Activated naive CD4-positive, alpha-beta T cell treated with anti-CD3 and anti-CD28 coated beads, Interleukin-2, amount 50 U/mL, for 24 hours (primary cell): ENCODE measurements around the gene ERN1.

Source experiments
- H3K27ac Mint-ChIP-seq: one replicate; pipeline ENCODE4 v1.8.0; 2021; ENCODE audit warnings: mild to moderate bottlenecking, mixed read lengths
- H3K27me3 Mint-ChIP-seq: one replicate; pipeline ENCODE4 v1.8.0; 2021; ENCODE audit warnings: mixed read lengths
- H3K36me3 Mint-ChIP-seq: one replicate; pipeline ENCODE4 v1.8.0; 2021; ENCODE audit warnings: mixed read lengths
- H3K4me1 Mint-ChIP-seq: one replicate; pipeline ENCODE4 v1.8.0; 2021; ENCODE audit warnings: mixed read lengths
- H3K4me3 Mint-ChIP-seq: one replicate; pipeline ENCODE4 v1.8.0; 2021; ENCODE audit warnings: mild to moderate bottlenecking, mixed read lengths
- H3K9me3 Mint-ChIP-seq: one replicate; pipeline ENCODE4 v1.8.0; 2021; ENCODE audit warnings: mixed read lengths

ERN1 gene

DNA sequence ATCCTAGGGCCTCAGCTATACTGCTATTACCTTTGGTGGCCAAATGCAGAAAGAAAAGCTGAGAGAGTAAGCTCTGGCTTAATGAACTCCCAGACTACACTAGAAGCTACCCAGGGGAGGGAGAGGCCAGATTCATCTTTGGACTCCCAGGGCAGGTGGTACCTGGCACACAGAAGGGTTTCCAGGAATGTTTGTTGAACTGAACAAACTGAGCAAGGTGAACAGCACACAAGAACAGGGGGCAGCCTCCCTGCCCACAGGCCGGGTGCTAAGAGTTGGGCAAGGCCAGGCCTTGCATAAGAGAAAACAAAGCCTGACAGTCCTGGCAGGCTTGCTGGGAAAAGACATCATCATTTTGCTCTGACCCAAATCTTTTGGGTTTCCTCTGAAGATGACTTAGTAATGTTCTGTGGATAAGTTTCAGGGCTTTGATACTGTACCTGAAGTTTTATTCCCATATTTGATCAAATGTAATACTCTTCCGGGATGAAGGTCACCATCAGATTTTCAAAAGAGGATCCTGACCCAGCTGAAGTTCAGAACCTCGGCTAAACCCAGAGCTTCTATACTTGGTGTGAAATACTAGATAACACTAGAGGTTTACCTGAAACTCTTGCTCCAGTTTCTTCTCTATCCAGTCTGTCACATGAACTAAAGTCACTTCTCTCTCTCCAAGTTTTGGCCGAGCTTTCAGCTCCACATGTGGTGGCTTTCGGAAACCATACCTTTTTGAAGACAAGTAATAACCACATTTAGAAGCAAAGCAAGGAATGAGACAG lies 20.5 kb upstream of the ERN1 start:
- Mint-ChIP-seq H3K9me3 (no peaks in the 10 kb centered on the region), H3K36me3 (peaks cover 14% of the 10 kb centered on the region), H3K4me3 (no peak overlapping the region), H3K27me3 (no peaks in the 10 kb centered on the region), H3K27ac (peak overlapping the region; percentile 26), H3K4me1 (peaks cover 18% of the 10 kb centered on the region)

DNA sequence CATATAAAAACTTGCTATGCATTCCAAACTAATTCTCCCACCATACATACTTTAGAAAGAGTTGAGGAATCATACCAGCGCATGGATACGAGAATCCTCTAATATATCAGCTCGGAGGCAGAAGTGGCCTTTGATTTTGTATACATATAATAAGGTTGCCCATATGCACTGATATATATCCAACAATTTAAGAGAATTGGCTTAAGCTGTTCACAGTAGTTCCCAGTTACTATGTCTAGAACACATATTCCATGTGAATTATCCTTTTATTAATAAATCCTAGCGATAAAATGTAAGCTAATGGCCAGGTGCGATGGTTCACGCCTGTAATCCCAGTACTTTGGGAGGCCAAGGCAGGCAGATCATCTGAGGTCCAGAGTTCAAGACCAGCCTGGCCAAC lies 19.3 kb upstream of the ERN1 start:
- H3K9me3 Mint-ChIP-seq = no peaks in the 10 kb centered on the region

DNA sequence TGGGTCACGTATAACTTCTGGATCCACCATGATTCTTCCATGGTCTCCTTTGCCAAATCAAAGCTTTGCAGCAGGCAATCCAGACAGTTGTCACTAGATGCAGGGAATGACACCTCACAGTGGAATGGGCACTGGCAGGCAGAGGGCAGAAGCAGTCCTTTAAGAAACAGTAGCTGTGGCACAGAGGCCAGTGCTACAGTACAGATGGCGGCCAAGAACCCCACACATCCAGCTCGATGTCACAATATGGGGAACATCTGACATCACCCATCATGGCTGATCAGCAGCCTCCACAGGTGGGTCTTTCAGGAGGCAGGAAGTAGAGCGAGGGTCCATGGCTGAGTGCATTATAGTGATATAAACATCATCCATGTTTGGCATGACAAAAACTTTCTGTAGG lies 18.8 kb upstream of the ERN1 start:
- Mint-ChIP-seq H3K4me3 (no peak overlapping the region), H3K36me3 (peaks cover 14% of the 10 kb centered on the region), H3K4me1 (peaks cover 22% of the 10 kb centered on the region), H3K9me3 (no peaks in the 10 kb centered on the region), H3K27me3 (no peaks in the 10 kb centered on the region), H3K27ac (peak overlapping the region; percentile 85)

More for the DNA sequence above, 19.3 kb upstream of the ERN1 start:
- H3K4me3 Mint-ChIP-seq = no peak overlapping the region
- no peak overlapping the region for H3K27ac Mint-ChIP-seq
- H3K4me1 Mint-ChIP-seq = peaks cover 22% of the 10 kb centered on the region
- no peaks in the 10 kb centered on the region for H3K27me3 Mint-ChIP-seq
- H3K36me3 Mint-ChIP-seq = peaks cover 14% of the 10 kb centered on the region

DNA sequence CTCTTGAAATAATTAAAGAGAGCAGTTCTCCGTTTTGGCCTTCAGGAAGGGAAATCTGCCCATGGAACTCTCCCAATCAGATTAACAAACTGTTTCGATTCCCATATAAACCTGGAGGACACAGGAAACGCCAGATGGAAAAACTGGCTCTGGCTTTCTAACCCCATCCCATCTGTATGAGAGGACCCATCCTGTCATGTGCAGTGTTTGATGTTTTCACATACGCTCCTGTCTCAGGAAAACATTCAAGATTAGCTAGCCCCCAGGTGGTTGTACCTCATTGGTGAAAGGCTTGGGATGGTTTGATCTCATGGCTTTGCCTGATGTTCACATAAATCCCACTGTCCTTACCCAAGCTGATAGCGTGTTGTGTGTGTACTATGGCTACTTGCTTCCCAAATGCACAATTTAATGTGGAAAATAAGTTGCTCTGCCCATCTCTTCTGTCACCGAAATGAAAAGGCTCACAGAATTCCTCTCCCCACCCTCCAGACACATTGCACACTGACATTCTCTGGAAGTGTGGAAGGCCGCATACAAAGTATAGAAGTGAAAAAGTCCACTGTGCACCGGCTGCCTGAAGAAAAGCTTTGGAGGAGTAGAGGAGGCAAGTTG lies 18.2 kb upstream of the ERN1 start:
- Mint-ChIP-seq H3K27ac (no peak overlapping the region), H3K4me3 (peak overlapping the region; percentile 63), H3K27me3 (no peaks in the 10 kb centered on the region), H3K9me3 (no peaks in the 10 kb centered on the region), H3K4me1 (peaks cover 22% of the 10 kb centered on the region), H3K36me3 (peaks cover 14% of the 10 kb centered on the region)

DNA sequence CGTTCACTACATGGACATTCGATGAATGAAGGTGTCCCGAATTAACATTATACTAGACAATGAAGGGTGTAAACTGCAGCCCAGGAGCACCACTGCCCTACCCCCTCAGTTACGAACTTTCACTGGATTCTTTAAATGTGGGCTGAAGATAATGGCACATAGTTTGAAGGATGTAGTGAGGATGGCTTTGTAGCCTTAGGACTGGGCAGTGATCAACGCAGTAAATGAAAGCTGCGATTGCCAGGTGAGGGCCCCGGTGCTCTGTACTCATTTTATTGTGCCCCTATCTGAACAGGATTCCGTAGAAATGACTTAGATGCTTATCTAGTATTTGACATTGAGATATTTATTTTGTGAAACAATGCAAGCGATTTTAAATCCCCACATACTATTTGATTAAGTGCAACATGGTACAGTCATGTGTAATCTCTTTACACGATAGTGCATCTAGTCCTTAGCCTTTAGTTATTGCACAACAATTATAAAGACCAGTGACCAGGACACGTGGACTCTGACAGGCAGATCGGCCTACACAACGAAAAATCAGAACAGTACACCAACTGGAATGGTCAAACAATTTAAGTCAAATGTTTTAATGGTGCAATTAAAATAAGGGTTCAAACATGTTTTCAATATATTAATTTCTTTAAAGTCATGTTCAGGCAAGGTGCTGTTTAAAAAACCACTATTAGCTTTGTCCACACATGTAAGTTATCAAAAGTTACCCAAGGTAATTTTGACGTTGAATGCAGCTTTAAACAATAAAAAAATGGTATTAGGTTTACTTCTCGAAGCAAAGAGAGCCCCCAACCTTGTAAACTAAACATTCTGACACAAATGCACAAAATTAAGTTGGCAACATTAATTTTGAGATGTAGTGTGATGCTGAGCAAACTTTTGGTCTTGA lies 17.4 kb upstream of the ERN1 start:
- no peak overlapping the region for H3K27ac Mint-ChIP-seq
- H3K4me1 Mint-ChIP-seq = peaks cover 22% of the 10 kb centered on the region
- no peaks in the 10 kb centered on the region for H3K9me3 Mint-ChIP-seq
- no peak overlapping the region for H3K4me3 Mint-ChIP-seq
- H3K27me3 Mint-ChIP-seq = no peaks in the 10 kb centered on the region
- H3K36me3 Mint-ChIP-seq = peaks cover 14% of the 10 kb centered on the region

DNA sequence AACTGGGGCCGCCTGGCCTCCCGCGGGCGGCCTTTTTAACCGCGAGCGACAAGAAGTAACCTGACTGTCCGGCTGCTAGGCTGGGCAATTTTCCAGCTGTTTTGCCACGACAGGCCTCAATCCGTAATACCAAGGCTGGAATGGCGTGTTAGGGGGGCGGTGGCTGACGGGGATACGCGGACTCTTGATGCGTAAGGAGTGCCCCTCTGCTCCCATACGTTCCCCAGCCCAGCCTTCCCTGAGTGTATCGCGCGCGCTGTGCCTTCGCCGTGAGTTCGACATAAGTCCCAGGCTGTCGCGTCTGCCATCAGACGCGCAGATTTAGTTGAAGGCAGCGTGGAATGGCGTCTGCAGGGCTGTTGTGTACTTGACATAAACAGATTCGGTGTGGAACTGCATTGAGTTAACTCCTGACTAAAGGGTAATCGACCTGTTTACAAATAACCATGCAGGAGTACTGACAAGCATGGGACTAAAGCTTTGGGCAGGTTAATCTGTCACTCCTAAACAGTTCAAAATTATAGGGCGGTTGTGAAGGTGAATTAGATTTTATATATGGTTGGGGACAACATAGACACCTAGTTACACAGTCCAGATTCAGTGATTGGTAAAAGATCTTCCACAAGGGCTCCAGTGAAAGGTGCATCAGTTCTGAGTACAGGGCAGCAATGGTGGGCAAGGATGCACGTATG lies 16.6 kb upstream of the ERN1 start:
- H3K9me3 Mint-ChIP-seq = no peaks in the 10 kb centered on the region
- no peaks in the 10 kb centered on the region for H3K27me3 Mint-ChIP-seq
- no peak overlapping the region for H3K4me3 Mint-ChIP-seq
- H3K36me3 Mint-ChIP-seq = peaks cover 14% of the 10 kb centered on the region
- H3K4me1 Mint-ChIP-seq = peaks cover 22% of the 10 kb centered on the region
- H3K27ac Mint-ChIP-seq = no peak overlapping the region

DNA sequence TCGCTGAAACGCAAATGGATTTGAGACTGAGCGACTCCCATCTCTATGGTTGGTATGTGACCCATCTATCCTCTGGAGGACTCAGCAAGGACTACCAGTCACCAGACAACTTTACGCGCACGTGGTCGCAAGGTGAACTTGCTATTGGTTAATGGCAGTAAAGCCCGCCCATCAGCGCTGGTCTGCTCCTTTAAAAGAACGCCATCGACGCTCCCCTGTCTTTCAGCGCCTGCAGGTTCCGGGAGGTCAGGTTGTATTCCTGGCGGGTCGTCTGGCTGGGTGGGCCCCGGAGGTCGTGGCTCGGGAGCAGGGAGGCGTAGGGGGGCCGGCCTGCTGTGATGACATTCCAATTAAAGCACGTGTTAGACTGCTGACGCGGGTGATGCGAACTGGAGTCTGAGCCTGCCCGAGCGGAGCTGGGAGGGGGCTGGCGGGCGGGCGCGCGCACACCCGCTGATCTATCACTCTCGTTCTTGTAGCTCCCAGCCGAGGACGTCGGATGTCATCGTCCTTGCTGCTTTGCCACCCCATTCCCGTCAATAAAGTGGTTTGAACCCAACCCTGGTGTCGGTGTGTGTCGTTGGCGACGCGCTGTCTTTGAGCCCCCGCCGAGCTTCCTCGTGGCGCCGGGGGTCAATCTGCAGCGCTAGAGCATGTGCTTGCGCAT lies 15.9 kb upstream of the ERN1 start:
- no peaks in the 10 kb centered on the region for H3K27me3 Mint-ChIP-seq
- no peaks in the 10 kb centered on the region for H3K9me3 Mint-ChIP-seq
- H3K4me3 Mint-ChIP-seq = no peak overlapping the region
- peaks cover 22% of the 10 kb centered on the region for H3K4me1 Mint-ChIP-seq
- peaks cover 14% of the 10 kb centered on the region for H3K36me3 Mint-ChIP-seq
- no peak overlapping the region for H3K27ac Mint-ChIP-seq

DNA sequence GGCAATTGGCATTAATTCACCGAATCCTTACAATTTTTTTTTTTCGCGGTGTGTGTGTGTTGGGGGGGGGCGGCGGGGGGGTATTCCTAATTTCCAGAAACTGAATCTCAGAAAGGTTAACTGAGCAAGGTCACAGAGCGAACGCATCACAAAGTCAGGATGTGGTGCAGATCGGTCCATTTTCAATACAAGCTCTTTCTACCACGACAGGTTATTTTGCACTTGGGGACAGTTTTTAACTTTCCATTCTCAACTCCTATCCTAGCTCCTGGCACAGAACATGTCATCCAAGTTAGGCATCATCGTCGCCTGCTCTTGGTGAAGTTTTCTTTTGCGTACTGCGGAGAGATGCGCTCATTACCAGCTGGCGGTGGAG lies 15.4 kb upstream of the ERN1 start:
- Mint-ChIP-seq H3K9me3 (no peaks in the 10 kb centered on the region), H3K27me3 (no peaks in the 10 kb centered on the region), H3K4me1 (peaks cover 22% of the 10 kb centered on the region), H3K4me3 (no peak overlapping the region), H3K36me3 (peaks cover 14% of the 10 kb centered on the region), H3K27ac (no peak overlapping the region)

DNA sequence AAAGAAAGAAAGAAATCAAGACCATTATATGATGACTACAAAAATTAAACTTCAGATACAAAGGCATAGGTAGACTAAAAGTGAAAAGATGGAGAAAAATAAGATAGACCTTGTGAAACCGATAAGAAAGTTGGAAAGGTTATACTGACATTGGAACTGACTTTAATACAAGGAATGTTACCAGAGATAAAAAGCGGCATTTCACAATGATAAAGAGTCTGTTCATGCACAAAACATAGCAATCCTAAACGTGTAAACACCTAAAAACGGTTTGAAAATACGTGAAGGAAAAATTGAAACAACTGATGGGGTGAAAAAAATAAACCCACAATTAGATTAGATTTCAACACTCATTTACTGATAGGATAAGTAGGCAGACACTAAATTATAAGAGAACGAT lies 9.6 kb upstream of the ERN1 start:
- no peak overlapping the region for H3K4me3 Mint-ChIP-seq
- no peaks in the 10 kb centered on the region for H3K36me3 Mint-ChIP-seq
- no peaks in the 10 kb centered on the region for H3K4me1 Mint-ChIP-seq
- no peaks in the 10 kb centered on the region for H3K9me3 Mint-ChIP-seq
- no peak overlapping the region for H3K27ac Mint-ChIP-seq
- no peaks in the 10 kb centered on the region for H3K27me3 Mint-ChIP-seq

DNA sequence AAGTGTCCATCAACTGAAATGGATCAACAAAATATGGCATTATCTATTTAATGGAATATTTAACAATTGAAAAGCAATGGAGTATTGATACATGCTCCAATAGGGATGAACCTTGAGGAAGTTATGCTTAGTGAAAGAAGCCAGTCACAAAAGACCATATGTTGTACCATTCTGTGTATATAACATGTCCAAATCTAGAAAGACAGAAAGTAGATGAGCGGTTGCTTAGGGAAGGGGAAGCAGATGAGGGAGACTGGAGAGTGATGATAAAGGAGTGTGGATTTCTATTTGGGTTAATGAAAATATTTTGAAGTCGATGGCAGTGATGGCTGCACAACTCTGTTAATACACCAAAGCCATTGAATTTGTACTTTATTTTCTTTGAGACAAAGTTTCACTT lies 8.5 kb upstream of the ERN1 start:
- Mint-ChIP-seq H3K4me3 (no peak overlapping the region), H3K4me1 (no peaks in the 10 kb centered on the region), H3K36me3 (no peaks in the 10 kb centered on the region), H3K27ac (no peak overlapping the region), H3K9me3 (no peaks in the 10 kb centered on the region), H3K27me3 (no peaks in the 10 kb centered on the region)

DNA sequence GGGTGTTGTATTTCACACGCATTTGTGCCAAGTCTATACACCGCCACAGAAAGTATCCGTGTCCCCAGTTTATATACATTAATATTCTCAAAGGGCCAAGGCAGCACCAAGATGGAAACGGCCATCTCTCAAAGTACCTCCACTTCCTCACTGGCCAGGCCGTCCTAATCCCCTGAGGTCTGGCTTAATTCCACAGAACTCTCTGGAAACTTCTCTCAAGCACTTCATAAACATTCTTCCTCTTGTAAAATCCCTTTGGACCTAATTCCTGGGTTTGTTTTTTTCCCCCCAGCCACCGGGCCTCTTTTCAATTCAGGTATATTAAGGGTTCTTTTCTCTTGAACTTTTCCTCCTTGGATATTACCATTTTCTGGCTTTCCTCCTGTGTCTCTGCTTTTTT lies 5.1 kb upstream of the ERN1 start:
- Mint-ChIP-seq H3K27me3 (no peaks in the 10 kb centered on the region), H3K4me1 (peaks cover 18% of the 10 kb centered on the region), H3K27ac (no peak overlapping the region), H3K4me3 (no peak overlapping the region), H3K9me3 (no peaks in the 10 kb centered on the region), H3K36me3 (no peaks in the 10 kb centered on the region)

DNA sequence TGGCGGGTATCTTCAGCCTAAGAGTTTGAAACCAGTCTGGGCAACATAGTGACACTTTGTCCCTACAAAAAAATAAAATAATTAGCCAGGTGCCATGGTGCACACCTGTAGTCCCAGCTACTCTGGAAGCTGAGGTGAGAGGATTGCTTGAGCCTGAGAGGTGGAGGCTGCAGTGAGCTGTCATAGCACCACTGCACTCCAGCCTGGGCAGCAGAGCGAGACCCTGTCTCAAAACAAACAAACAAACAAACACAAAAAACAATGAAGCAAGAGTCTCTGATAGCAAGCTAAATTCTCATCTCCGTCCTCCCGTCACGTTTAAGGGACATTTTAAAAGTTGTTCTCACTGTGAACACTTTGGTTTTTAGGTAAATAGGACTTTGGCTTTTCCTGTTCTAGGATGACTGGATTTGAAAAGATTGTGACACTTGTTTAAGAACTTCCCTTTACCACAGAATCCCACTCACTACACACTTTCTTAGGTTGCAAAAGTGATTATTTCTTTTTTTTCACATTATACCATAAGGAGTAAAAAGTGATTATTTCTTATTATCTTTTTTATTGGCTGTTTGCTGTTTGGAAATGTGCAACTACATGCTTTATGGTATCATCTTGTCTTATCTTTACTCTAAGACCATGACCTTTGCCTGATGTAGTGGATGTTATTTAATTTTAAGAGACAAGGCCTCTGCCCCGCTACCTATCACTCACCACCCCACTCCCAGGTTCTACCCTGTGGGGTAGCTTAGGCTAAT lies 4.4 kb upstream of the ERN1 start:
- Mint-ChIP-seq H3K27me3 (no peaks in the 10 kb centered on the region), H3K36me3 (no peaks in the 10 kb centered on the region), H3K4me1 (peaks cover 18% of the 10 kb centered on the region), H3K9me3 (no peaks in the 10 kb centered on the region), H3K4me3 (no peak overlapping the region), H3K27ac (no peak overlapping the region)

DNA sequence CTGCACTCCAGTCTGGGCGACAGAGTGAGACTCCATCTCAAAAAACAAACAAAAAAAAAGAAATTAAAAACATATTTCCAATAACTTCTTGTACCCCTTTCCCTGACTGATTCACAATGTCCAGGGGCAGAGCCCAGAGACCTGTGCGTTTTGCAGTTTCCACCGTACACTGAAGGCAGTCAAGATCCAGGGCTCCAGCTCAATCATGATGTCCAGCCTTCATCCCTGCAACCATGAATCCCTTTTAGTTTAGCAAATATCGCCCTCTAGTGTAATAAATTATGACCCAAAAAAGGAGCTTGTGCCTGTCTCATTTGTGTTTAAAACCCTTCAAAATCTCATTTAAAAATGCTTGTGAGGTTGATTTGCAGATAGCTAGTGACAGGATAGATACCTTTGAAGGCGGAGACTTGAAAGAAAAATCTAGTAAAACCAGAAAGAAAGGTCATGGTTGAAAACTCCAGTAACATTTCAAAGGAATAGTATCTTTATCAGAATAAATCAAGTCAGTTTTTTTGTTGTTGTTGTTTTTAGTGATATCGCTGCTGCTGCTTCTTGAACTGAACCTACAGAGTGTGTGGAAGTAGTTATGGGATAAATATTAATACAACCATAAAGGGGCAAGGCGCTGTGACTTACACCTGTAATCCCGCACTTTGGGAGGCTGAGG lies 3.7 kb upstream of the ERN1 start:
- H3K36me3 Mint-ChIP-seq = no peaks in the 10 kb centered on the region
- H3K27ac Mint-ChIP-seq = no peak overlapping the region
- H3K9me3 Mint-ChIP-seq = no peaks in the 10 kb centered on the region
- no peak overlapping the region for H3K4me3 Mint-ChIP-seq
- peaks cover 22% of the 10 kb centered on the region for H3K4me1 Mint-ChIP-seq
- H3K27me3 Mint-ChIP-seq = no peaks in the 10 kb centered on the region

DNA sequence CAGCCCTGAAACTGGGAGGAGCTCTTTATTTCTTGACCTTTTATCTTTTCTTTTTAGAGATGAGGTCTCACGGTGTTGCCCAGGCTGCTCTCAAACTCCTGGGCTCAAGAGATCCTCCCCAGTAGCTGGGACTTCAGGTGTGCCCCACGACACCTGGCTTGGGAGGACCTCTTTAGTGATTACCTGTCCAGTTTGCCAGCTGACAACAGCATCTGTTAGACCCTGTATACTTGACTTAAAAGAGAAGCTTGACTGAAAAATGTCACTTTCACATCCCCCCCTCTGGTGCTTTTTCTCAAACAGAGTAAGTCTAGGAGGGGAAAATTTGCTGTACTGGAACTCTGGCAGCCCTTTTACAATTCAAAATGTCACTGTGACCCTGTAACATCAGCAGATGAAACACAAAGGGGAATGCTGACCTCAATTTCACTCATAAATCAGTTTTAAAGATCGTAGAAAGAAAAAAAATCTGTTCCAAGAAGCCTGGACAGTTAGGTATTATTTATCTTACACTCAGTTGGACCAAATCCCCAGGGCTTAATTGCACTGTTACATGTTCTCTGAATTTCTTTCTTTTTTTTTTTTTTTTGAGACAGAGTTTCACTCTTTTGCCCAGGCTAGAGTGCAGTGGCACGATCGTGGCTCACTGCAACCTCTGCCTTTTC lies 1.8 kb upstream of the ERN1 start:
- no peak overlapping the region for H3K4me3 Mint-ChIP-seq
- peaks cover 34% of the 10 kb centered on the region for H3K4me1 Mint-ChIP-seq
- H3K9me3 Mint-ChIP-seq = no peaks in the 10 kb centered on the region
- no peaks in the 10 kb centered on the region for H3K27me3 Mint-ChIP-seq
- H3K27ac Mint-ChIP-seq = no peak overlapping the region
- H3K36me3 Mint-ChIP-seq = no peaks in the 10 kb centered on the region
